Activated CD4-positive, alpha-beta T cell treated with anti-CD3 and anti-CD28 coated beads for 48 hours (primary cell): ENCODE results near the gene FOS.

Experiments used
- DNase-seq: peaks from one replicate; pipeline ENCODE4 v3.0.0-alpha.2; 2020

The FOS gene

DNA sequence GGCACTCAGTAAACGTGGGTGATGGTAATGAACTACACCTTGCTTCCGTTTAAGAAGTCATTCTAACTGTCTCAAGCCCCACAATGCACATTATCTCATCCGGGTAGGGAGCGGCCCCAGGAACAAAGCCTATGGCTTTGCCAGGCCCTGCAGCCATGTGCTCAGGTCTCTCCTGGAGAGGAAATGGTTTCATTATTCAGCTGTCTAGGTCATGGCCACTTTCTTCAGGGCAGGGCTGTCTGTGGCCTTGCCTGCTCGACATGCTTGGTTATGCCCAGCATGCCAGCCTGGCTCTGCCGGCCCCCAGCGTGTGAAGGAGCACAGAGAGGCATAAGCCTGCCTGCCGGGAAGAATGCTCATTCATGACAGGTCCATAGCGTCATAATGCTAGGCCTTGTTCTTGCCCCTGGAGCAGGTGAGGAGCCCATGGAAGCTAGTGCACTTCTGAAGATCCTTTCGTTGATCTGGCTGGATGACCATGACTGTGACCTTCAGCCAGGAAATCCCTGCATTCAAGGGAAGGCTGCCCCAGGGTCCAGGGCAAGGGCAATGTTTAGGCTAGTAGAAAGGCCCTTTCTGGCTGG lies 26.3 kb upstream of the FOS start:
- DNase-seq = no peak

DNA sequence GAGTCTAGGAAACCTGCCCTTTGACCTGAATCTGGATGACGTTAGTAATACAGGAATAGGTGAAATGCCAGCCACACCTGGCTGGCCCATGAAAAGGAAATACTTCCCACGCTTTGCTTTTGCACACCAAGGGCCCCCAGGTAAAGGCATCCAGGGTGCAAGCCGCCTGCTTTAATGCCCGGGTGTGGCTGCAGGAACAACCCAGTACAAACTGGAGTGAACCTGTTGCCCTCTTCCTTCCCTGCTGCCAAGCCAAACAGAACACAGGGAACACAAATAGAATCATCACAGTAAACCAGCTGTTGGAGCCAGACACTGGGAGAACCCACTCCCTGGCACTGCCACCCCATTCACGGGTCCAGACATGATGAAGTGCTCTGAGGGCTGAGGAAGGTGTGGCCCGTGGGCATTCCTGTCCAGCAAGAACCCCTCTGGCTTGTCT lies 24.2 kb upstream of the FOS start:
- DNase-seq = no peak

DNA sequence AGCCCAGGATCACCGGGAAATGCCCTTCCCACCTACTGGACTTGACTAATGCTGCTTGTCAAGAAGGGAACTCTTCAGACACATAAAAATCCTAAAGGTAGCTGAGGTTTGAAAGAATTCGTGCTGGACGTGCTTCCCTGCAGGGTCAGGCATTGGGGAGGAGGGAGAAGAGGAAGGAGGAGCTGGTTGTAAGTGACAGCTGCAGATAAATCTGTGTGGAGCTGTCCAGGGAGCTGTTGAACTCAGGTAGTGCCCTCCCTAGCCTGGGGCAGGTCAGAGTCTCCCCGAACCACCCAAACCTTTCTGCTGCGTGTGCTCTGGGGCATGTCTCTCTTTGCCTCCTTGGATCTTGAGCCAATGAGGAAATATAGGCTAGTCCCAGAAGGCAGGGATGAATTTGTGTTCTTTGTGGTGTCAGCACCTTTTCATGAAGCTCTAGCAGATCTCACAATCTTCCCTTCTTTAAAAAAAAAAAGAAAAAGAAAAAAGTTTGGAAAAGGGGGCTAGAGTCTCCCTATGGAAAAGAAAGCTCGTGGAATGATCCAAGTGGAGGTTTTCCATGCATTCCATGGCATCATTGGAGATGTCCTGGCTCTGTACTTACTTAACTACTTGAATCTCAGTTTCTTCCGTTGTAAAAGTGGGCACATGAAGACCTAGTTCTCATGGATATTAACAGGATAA lies 23.6 kb upstream of the FOS start:
- DNase-seq = no peak

DNA sequence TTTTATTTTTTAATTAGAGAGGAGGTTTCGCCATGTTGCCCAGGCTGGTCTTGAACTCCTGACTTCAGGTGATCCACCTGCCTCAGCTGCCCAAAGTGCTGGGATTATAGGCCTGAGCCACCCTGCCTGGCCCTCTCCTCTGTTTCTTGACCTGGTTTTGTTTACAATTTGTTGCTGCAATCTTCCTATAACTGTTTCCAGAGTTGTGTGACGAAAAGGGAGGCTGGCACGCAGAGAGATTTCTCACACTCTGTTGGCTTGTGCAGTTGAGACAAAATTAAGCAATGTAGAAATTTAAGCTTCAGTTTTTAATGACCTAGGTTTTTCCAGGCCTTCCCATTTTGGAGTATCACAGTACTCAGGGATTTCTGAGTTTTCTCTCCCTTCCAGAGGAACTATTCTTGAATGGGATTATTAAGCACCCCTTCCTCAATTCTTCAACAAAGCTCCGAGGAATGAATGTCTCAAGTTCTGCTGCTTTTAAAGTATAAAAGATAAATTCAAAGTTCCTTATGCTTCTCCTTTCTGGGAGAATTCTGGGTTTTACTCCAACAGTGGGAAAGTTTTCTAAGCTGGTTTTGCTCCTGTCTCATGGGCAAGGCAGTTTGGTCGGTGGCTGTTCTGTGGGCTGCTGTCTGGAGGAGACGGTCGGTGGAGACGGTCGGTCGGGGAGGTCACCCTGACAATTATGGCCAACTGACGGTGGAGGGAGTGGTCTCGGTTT lies 20.4 kb upstream of the FOS start:
- DNase-seq = no peak

DNA sequence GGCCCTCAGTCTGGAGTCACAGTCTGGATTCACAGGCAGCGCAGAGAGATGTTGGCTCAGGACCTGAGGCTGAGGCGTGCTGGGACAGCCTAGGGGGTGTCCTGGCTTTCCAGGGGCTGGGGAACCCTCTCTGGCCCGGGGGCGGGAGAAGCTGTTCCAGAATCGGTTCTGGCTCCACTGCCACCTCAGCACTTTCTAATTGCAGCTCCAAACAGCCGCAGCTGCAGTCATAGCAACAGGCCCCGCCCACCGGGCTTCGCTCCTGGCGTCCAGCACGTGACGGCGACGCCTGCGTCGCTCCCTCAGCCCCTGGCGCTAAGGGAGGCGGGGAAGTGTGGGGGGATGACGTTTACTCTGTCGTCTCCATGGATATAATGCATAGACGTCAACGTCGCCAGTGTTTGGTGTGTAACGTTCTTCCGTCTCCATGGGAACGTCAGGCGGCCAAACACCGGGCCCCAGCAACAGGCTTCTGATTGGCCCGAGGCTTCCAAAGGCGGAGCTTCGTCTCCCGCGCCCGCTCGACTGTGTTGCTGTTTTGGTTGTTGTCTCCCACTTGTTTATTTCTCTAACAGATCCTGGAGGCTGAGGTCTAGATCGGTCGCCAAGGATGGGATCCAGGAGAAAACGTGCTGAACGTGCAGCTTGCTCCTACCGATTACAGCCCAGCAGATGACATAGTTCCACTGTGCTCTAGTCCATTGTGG lies 19.7 kb upstream of the FOS start:
- peak; percentile 99 for DNase-seq

DNA sequence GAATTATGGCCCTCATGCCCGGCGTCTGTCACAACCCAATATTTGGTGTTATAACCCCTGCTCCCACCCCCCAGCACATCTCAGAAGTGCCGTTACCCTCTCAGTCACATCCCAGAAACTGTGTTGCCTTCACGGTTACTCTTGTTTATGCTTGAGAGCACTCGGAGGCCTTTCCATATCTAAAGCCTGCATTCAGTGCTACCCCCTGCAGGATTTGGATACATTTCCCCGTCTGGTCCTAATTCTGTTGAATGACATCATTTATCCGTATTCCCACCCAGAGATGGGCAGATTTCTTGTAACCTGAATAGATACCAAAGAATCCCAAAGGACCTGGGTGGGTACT lies 19.1 kb upstream of the FOS start:
- no peak for DNase-seq

DNA sequence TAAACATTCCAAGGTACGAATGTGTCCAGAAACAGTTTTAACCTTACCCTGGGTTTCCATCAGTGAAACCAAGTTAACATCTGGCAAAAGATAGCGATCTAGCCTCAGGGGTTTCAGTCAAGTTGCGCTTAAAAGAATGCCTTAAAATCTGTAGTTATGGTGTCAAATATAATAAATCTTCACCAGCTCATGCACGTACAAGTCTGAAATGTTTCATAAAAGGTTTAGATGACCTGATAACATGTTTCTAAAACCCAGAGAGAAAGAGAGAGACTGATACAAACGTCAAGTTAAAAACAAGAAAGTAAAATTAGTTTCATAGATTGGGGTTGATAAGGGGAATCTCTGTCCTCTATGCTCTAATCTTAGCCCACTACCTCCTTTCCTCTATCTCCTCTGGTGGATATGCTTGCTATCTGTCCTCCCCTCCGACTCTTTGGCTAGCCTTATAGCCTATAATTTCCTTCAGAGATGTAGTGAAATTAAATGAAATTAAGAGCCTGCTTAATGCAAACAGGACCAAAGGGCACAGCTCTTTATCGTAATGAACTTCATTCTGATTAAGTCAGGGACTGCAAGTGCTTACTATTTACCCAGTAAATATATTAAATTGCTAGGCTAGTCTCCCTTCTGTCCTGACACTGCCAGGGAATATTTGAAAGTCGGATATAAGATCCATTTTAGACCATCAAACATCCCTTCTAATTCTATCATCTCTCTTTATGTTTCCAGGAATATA lies 18.4 kb upstream of the FOS start:
- no peak for DNase-seq

DNA sequence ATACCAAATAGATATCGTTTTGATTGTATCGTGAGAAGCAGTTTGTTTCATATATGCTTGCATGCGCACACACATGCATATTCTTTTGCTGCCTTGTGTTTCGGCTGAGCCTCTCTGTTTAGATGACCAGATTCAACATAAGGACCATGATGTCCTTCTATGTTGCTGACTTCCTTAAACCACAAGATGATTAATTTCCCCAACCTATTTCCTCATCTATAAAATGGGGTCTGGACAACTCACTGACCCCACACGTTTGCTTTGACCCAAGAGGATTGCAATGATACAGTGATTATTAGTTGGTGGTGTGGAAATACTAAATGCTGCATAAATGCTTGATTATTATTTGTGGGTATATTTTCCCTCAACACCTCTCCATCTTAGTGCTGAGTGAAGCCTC lies 16.8 kb upstream of the FOS start:
- no peak for DNase-seq

DNA sequence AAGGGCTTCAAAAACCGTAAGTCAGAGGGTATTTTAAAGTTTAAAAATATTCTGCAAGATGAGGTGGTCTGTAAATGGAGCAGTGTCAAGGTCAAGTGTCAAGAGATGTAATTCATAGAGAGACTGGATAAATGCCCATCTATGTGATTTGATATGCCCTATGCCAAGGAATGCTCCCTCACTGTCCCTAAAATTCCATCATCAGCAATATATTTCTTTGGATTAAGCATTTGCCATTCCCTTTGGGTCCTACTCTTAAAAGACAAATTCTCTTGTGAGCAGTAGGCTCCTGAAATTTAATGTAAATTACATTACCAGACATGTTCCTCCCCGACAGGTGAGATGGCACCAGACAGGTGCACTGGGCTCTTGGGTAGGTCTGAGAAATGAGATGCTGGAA lies 16.0 kb upstream of the FOS start:
- no peak for DNase-seq

DNA sequence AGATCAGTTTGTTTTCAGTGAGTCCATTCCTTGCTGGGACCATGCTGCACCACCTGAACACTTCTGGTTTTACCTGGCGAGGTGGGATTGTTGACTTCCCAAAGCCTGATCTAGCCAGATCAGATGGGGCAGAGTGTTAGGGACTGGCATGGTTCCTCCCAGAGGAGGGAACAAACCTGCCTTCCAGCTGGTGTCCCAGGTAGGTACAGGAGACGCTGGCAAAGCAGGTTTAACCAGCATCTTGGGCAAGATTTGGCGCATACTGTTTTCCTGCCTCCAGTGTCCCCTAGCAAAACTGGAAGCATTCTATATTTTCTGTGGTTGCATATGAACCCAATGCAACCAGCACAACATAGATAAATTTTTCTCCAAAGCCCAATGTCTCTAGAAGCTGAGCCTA lies 14.6 kb upstream of the FOS start:
- no peak for DNase-seq

DNA sequence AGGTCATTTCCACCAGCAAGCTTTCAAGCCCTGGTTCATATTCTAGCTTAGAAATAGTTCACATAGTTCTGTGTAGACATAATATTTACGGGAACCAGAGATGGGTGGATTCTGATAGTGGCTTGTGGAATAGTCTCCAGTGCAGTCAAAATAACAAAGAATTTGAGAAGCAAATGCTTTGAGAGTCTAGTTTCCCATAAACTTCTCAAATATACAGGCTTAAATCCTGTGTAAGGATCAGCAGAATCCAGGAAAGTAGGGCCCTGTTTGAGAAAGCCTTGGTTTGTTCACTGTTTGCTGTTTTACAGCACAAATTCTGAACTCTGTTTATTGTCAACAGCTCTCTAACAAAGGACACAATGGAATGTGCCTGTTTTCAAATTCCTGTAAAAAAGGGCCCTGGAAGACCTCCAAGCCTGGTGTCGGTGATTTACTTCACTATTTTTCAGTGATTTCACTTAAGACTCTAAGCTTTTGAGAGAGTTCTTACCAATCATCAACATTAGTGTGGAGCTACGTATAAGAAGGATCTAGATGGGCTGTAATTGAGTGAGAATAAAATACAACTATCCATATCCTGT lies 11.4 kb upstream of the FOS start:
- no peak for DNase-seq

DNA sequence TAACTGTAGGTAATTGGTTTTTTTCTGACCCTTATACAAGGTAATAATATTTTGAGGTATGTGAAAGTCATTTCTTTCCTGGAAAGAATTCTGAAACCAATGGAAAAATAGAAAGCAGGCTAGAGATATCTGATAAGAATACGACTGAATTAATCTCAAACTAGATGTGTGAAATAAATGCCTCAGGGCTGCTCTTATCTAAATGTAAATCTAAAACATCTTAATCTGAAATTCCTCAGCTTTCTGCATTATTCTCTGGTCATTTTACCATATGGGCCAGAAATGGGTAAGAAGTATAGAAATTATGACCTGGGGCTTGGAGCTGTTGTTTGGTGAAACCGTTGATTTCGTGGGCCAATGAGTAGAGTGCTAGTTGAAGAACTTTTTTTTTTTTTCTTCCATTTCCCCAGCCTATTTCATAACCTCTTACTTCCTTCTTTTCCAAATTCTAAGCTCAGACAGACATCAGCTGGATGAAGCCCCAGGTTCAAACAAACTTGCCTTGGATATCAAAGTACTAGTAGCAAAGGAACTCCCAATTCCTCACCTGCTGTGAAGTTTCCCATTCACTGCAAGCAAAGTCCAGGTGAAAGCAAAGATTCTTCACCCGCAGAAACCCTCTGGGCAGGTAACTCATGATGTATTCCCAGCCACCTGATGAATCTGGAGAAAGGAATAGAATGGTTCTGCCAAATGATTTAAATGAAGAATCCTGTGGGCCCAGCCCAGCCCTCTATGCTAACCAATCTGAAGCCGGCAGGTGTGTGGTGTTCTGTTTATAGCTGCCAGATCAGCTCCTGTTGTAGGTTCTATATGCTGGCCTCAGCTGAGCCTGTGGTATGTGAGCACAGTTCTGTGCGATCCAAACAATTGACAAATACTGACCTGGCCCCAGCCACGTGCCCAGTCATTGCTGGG lies 9.7 kb upstream of the FOS start:
- DNase-seq = no peak

DNA sequence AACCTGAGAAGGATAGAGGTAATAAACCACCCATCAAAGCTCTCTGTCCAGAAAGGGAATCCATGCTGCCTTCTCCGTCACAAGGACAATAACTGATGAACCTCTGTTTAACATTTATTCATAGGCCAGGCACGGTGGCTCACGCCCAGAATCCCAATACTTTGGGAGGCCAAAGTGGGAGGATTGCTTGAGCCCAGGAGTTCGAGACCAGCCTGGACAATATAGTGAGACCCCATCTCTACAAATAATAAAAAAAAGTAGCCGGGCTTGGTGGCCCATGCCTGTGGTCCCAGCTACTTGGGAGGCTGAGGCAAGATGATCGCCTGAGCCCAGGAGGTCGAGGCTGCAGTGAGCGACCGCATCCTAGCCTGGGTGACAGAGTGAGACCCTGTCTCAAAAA lies 7.1 kb upstream of the FOS start:
- no peak for DNase-seq

DNA sequence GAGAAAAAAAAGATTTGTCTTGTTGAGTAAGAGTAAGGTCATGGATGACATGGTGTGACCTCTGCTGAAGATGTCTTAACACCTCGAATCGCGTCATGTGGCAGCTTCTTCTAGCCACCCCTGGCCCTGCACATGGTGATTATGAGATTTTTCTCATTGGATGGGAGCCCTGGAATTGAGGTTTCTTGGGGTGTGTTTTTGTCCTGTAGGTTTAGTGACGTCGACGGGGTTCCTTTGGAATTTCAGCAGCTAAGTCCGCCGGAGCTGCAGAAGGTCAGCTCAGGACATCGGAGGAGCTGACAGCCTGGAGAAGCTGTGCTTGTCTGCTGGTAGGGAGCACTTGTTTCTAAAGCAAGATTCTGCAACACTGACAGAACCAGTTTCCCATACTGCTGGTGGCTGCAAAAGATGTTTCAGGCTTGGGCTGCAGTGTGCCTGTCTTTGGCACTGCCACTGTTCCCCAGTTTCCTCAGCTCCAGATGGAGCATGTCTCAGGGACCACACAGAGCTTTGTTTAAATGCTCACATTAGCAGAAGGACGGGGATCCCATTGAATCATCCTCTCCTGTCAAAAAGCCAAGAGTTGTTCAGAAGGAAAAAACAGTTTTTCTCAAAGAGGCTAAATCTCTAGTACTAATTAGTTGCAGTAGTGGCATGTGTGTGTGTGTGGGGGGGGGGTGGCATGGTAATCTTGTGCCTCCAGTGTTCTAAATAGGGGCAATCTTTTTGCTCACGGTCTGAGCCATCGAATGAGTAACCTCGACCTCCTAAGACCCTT lies 5.2 kb upstream of the FOS start:
- no peak for DNase-seq

DNA sequence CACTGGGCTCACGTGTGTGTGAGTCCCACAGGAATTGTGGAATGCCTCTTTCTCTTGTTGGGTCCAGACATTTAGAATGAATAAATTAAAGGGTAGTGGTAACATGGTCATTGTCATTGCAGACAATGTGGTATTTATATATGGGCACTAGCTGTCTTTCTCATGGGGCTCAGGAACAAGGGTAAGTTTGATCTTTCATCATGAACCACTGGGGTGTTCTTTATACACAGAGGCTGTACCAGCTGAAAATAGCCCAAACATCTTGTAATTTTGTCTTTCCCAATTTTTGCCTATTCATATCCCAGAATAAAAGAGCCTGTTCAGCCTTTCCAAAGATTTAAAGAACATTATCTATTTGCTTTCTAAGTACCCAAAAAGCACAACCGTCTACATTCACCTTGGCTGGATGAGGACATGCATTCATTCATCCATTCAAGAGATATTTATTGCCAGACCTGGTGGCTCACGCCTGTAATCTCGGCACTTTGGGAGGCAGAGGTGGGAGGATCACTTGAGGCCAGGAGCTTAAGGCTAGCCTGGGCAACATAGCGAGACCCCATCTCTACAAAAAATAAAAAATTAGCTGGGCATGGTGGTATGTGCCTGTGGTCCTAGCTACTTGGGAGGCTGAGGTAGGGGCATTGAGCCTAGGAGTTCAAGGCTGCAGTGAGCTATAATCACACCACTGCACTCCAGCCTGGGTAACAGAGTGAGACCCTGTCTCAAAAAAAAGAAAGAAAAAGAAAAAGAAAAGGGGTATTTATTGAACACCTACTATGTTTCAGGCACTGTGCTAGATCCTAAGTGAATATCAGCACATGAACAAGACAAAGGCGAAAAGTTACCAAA lies 4.4 kb upstream of the FOS start:
- no peak for DNase-seq

DNA sequence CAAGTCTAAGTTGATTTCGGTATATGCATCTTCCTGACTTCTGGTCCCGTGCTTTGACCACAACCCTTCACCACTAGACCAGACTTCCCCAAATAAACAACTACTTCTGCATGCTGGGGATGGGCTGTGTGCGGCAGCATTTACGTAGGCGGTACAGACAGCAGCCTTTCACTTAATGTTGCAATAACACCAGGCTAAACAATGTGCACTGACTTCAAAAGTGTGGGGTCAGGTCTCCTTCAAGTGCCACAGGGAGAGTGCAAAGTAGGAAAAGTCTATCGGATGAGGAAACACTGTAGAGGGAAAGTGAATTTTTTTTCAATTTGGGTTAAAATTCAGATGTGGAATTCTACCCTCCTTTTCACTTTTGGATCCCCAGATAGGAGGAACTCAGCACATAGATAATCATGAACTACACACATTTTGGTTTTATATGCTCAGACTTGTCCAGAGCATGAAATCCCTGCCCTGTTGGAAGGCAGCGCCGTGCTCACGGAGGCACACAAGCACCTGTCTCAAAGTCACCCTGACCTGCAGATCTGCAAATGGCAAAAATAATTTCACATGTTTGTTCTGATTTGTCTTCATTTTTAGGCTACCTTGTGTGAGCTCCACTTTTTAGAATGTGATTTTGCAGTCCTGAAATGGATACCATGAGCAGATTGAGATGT lies 3.6 kb upstream of the FOS start:
- DNase-seq = no peak

DNA sequence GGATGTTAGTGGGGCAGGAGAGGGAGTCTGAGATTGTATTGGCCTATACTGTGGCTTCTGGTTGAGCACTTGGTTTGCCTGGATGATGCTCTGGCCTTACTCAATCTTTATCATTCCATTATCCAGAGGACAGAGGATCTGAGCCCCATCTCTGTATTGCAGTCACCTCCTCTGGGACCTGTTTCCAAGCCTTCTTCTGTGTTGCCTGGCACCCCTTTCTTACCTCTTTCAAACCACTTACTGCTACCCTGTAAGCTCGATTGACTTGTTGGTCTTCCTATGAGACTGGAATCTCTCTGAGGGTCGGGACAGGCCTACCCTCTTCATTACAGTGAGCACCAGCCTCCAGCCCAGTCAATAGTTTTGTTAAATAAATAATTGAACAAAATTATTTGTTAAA lies 3.0 kb upstream of the FOS start:
- DNase-seq = no peak

DNA sequence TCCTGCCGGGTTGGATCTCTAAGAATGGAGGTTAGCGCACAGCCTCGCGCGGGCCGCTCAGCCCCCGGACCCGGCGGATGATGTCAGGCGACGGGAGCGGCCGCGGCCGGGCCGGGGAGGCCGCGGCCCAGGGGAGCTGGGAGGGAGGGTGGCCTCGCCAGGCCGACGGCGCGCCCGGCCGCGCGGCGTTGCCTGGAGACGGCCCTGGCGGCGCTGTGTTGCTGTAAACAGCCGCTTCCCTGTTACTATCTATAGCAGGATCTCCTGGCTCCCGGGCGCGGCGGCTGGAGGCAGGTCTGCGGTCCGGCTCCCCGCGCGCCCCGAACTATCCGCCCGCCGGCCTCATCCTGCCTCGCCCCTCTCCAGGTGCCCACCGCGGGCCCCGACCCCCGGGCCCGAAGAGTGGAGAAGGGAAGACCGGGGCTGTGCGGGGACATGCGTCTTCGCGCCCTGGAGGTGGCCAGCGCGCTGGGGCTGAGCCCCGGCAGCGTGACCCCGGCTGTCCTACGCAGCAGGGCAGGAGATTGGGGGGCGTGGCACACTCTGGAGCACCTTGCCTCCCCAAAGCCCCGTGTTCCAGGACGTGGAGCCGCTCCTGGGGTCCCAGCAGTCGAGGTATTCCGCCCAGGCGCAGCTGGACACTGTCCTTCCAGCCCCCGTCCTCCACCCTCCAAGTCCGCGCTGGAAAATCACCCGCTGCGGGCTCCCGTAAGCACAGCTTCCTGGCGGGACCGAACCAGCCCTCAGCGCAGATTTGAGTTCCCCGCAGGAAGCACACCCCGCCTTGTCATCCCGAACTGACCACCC lies 1.4 kb upstream of the FOS start:
- DNase-seq = peak; percentile 40
